ENCODE measurements around the gene MAGEA12. TPM values are rescaled to one million over a fixed set of nuclear protein-coding genes. Genes with fewer than 3 reads are reported as not detected.

The MAGEA12 gene, protein sequence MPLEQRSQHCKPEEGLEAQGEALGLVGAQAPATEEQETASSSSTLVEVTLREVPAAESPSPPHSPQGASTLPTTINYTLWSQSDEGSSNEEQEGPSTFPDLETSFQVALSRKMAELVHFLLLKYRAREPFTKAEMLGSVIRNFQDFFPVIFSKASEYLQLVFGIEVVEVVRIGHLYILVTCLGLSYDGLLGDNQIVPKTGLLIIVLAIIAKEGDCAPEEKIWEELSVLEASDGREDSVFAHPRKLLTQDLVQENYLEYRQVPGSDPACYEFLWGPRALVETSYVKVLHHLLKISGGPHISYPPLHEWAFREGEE
- total RNA-seq, result not detected in 2 replicates

DNA sequence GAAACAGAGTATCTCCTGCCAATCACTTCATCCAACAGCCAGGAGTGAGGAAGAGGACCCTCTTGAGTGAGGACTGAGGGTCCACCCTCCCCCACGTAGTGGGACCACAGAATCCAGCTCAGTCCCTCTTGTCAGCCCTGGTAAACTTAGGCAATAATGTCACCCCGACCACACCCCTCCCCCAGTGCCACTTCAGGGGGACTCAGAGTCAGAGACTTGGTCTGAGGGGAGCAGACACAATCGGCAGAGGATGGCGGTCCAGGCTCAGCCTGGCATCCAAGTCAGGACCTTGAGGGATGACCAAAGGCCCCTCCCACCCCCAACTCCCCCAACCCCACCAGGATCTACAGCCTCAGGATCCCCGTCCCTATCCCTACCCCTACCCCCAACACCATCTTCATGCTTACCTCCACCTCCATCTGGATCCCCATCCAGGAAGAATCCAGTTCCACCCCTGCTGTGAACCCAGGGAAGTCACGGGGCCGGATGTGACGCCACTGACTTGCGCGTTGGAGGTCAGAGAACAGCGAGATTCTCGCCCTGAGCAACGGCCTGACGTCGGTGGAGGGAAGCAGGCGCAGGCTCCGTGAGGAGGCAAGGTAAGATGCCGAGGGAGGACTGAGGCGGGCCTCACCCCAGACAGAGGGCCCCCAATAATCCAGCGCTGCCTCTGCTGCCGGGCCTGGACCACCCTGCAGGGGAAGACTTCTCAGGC lies at the start of gene MAGEA12, which contains the start of gene CSAG1:
Gene MAGEA12 (plus strand): TSS at position 497 of the 715 bp plus-strand sequence. CDS start 2,405 bp downstream, outside the sequence.
Gene CSAG1 (minus strand): TSS at position 461 of the 715 bp plus-strand sequence. CDS start 1,261 bp downstream, outside the sequence.

DNA sequence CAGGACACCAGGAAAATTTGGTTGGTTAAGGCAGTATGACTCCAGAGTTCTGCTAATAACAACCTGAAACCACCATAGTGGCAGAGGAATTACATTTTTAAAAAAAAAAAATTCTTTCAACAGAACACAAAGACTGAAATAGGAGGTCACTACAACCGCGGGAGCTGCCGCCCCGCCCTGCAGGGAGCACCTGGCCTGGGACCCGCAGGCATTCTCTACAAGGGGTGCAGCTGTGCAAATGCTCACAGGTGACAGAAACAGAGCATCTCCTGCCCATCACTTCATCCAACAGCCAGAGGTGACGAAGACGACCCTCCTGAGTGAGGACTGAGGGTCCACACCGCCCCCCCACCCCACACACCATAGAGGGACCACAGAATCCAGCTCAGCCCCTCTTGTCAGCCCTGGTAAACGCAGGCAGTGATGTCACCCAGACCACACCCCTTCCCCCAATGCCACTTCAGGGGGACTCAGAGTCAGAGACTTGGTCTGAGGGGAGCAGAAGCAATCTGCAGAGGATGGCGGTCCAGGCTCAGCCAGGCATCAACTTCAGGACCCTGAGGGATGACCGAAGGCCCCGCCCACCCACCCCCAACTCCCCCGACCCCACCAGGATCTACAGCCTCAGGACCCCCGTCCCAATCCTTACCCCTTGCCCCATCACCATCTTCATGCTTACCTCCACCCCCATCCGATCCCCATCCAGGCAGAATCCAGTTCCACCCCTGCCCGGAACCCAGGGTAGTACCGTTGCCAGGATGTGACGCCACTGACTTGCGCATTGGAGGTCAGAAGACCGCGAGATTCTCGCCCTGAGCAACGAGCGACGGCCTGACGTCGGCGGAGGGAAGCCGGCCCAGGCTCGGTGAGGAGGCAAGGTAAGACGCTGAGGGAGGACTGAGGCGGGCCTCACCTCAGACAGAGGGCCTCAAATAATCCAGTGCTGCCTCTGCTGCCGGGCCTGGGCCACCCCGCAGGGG lies 35.3 kb upstream of the MAGEA12 start, which contains the start of gene MAGEA3:
Gene MAGEA3 (plus strand): TSS at position 843 of the 980 bp plus-strand sequence. CDS start 2,039 bp downstream, outside the sequence.

DNA sequence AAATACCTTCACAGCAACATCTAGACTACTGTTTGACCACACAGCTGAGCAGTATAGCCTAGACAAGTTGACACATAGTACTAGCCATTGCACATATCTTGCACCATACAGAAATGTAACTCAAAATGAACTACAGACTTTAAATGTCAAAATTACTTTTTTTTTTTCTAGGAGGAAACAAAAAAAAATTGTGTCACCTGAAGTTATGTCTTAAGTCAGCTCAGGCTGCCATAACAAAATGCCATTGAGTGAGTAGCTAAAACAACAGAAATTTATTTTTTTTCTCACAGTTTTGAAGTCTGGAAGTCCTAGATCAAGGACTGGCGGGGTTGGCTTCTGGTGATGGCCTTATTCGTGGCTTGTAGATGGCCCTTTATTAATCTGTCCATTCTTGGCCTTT lies 24.4 kb upstream of the MAGEA12 start, which contains the start of gene CSAG2:
Gene CSAG2 (minus strand): TSS at position 101 of the 400 bp plus-strand sequence. CDS start 161 bp downstream, outside the sequence.

DNA sequence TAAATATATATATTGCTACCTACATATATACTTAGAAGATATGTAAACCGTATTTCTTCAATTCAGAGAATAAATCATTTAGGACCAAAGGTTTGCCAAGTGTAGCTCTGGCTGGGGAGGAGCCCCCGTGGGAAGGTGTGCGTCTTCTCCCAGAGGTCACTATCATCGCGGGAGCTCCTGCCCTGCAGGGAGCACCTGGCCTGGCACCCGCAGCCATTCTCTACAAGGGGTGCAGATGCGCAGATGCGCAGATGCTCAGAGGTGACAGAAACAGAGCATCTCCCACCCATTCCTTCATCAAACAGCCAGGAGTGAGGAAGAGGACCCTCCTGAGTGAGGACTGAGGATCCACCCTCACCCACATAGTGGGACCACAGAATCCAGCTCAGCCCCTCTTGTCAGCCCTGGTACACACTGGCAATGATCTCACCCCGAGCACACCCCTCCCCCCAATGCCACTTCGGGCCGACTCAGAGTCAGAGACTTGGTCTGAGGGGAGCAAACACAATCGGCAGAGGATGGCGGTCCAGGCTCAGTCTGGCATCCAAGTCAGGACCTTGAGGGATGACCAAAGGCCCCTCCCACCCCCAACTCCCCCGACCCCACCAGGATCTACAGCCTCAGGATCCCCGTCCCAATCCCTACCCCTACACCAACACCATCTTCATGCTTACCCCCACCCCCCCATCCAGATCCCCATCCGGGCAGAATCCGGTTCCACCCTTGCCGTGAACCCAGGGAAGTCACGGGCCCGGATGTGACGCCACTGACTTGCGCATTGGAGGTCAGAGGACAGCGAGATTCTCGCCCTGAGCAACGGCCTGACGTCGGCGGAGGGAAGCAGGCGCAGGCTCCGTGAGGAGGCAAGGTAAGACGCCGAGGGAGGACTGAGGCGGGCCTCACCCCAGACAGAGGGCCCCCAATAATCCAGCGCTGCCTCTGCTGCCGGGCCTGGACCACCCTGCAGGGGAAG lies 19.5 kb upstream of the MAGEA12 start, which contains the start of gene MAGEA2B:
Gene MAGEA2B (plus strand): TSS at position 814 of the 973 bp plus-strand sequence. CDS start 2,479 bp downstream, outside the sequence.

DNA sequence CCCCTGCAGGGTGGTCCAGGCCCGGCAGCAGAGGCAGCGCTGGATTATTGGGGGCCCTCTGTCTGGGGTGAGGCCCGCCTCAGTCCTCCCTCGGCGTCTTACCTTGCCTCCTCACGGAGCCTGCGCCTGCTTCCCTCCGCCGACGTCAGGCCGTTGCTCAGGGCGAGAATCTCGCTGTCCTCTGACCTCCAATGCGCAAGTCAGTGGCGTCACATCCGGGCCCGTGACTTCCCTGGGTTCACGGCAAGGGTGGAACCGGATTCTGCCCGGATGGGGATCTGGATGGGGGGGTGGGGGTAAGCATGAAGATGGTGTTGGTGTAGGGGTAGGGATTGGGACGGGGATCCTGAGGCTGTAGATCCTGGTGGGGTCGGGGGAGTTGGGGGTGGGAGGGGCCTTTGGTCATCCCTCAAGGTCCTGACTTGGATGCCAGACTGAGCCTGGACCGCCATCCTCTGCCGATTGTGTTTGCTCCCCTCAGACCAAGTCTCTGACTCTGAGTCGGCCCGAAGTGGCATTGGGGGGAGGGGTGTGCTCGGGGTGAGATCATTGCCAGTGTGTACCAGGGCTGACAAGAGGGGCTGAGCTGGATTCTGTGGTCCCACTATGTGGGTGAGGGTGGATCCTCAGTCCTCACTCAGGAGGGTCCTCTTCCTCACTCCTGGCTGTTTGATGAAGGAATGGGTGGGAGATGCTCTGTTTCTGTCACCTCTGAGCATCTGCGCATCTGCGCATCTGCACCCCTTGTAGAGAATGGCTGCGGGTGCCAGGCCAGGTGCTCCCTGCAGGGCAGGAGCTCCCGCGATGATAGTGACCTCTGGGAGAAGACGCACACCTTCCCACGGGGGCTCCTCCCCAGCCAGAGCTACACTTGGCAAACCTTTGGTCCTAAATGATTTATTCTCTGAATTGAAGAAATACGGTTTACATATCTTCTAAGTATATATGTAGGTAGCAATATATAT lies 20.4 kb downstream of the MAGEA12 start, which contains the start of gene MAGEA2:
Gene MAGEA2 (minus strand): TSS at position 157 of the 965 bp plus-strand sequence. CDS start 2,479 bp downstream, outside the sequence.

DNA sequence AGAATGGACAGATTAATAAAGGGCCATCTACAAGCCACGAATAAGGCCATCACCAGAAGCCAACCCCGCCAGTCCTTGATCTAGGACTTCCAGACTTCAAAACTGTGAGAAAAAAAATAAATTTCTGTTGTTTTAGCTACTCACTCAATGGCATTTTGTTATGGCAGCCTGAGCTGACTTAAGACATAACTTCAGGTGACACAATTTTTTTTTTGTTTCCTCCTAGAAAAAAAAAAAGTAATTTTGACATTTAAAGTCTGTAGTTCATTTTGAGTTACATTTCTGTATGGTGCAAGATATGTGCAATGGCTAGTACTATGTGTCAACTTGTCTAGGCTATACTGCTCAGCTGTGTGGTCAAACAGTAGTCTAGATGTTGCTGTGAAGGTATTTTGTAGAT lies 25.4 kb downstream of the MAGEA12 start, which contains the start of gene CSAG3:
Gene CSAG3 (plus strand): TSS at position 301 of the 400 bp plus-strand sequence.

DNA sequence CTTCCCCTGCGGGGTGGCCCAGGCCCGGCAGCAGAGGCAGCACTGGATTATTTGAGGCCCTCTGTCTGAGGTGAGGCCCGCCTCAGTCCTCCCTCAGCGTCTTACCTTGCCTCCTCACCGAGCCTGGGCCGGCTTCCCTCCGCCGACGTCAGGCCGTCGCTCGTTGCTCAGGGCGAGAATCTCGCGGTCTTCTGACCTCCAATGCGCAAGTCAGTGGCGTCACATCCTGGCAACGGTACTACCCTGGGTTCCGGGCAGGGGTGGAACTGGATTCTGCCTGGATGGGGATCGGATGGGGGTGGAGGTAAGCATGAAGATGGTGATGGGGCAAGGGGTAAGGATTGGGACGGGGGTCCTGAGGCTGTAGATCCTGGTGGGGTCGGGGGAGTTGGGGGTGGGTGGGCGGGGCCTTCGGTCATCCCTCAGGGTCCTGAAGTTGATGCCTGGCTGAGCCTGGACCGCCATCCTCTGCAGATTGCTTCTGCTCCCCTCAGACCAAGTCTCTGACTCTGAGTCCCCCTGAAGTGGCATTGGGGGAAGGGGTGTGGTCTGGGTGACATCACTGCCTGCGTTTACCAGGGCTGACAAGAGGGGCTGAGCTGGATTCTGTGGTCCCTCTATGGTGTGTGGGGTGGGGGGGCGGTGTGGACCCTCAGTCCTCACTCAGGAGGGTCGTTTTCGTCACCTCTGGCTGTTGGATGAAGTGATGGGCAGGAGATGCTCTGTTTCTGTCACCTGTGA lies 36.2 kb downstream of the MAGEA12 start, which contains the start of gene MAGEA6:
Gene MAGEA6 (minus strand): TSS at position 141 of the 741 bp plus-strand sequence. CDS start 2,039 bp downstream, outside the sequence.

Other genes starting within 250 kb of the MAGEA12 start
- not detected in 2 replicates for gene GABRQ, start 95.9 kb upstream of the MAGEA12 start, total RNA-seq
- not detected in 2 replicates for gene MAGEA3, start 35.0 kb upstream of the MAGEA12 start, total RNA-seq
- gene CSAG2, start 24.5 kb upstream of the MAGEA12 start, total RNA-seq, result not detected in 2 replicates
- not detected in 2 replicates for gene MAGEA2B, start 19.1 kb upstream of the MAGEA12 start, total RNA-seq
- not detected in 2 replicates for gene CSAG1, start within 50 bp of the MAGEA12 start, total RNA-seq
- not detected in 2 replicates for gene MAGEA2, start 20.1 kb downstream of the MAGEA12 start, total RNA-seq
- gene CSAG3, start 25.5 kb downstream of the MAGEA12 start, total RNA-seq, result not detected in 2 replicates
- not detected in 2 replicates for gene MAGEA6, start 35.9 kb downstream of the MAGEA12 start, total RNA-seq
- 23.5 and 31.4 TPM in 2 replicates for gene CETN2, start 97.0 kb downstream of the MAGEA12 start, total RNA-seq
- 10.8 and 23.8 TPM in 2 replicates for gene NSDHL, start 97.3 kb downstream of the MAGEA12 start, total RNA-seq
- 0.65 and 25.3 TPM in 2 replicates for gene ZNF185, start 164.3 kb downstream of the MAGEA12 start, total RNA-seq